Measurements from ENCODE around the gene TACC3.
A peak's percentile ranks its signal among the peaks of the same experiment; 100 is the strongest.

DNA sequence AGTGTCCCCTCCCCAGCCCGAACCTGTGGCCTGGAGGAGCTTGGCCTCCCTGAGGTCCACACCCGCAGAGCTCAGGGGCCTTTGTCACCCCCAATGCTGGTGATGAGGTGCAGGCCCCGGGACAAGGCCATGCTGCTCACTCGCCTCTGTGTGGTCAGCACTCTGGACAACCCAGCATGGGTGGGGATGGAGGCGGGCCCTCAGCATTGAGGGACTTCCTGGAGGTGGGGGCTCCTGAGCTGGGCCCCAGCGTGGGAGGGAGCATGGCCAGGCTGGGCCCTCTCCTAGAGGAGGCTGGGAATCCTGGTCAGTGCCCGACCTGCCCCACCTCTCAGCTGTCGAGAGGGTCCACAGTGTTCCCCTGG is 30.6 kb downstream of the TACC3 start:
- TF ChIP-seq EGR1 (IDR thresholded peaks at IDR 0.05) (peak; percentile 30; the same call in 1 of the 2 replicates), FOXM1 (IDR thresholded peaks at IDR 0.05; ENCODE audit: borderline replicate concordance, low read depth) (no peak), TAF1 (IDR thresholded peaks at IDR 0.05; ENCODE audit: low read depth) (no peak), RAD21 (IDR thresholded peaks at IDR 0.05; ENCODE audit: low read depth) (no peak), YY1 (IDR thresholded peaks at IDR 0.05; ENCODE audit: low read depth) (no peak), CEBPB (IDR thresholded peaks at IDR 0.05) (no peak), TEAD4 (IDR thresholded peaks at IDR 0.05) (no peak), EP300 (IDR thresholded peaks at IDR 0.05; ENCODE audit: borderline replicate concordance) (no peak)
- TF ChIP-seq, protein P1, sequence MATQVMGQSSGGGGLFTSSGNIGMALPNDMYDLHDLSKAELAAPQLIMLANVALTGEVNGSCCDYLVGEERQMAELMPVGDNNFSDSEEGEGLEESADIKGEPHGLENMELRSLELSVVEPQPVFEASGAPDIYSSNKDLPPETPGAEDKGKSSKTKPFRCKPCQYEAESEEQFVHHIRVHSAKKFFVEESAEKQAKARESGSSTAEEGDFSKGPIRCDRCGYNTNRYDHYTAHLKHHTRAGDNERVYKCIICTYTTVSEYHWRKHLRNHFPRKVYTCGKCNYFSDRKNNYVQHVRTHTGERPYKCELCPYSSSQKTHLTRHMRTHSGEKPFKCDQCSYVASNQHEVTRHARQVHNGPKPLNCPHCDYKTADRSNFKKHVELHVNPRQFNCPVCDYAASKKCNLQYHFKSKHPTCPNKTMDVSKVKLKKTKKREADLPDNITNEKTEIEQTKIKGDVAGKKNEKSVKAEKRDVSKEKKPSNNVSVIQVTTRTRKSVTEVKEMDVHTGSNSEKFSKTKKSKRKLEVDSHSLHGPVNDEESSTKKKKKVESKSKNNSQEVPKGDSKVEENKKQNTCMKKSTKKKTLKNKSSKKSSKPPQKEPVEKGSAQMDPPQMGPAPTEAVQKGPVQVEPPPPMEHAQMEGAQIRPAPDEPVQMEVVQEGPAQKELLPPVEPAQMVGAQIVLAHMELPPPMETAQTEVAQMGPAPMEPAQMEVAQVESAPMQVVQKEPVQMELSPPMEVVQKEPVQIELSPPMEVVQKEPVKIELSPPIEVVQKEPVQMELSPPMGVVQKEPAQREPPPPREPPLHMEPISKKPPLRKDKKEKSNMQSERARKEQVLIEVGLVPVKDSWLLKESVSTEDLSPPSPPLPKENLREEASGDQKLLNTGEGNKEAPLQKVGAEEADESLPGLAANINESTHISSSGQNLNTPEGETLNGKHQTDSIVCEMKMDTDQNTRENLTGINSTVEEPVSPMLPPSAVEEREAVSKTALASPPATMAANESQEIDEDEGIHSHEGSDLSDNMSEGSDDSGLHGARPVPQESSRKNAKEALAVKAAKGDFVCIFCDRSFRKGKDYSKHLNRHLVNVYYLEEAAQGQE (IDR thresholded peaks at IDR 0.05; ENCODE audit: low read depth), result peak; percentile 68
- TF ChIP-seq, protein P2, sequence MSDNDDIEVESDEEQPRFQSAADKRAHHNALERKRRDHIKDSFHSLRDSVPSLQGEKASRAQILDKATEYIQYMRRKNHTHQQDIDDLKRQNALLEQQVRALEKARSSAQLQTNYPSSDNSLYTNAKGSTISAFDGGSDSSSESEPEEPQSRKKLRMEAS (IDR thresholded peaks at IDR 0.05), result no peak
- TF ChIP-seq, protein P3, sequence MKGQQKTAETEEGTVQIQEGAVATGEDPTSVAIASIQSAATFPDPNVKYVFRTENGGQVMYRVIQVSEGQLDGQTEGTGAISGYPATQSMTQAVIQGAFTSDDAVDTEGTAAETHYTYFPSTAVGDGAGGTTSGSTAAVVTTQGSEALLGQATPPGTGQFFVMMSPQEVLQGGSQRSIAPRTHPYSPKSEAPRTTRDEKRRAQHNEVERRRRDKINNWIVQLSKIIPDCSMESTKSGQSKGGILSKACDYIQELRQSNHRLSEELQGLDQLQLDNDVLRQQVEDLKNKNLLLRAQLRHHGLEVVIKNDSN (IDR thresholded peaks at IDR 0.05), result no peak
